HL-60 (cell line): ENCODE data around the gene SPIB.

ENCODE experiments used
- DNase-seq, 2 experiments: peaks; one replicate each; pipeline ENCODE4 v3.0.0-alpha.2; 2010 to 2020; ENCODE audit warnings: low read depth in 1 of 2, low spot score in 1 of 2
- H3K27ac ChIP-seq: fragments of 250-450 bp; sonication (Bioruptor Pico); replicated peaks from 2 replicates; pipeline ENCODE4 v1.5.1; 2020; ENCODE audit warnings: mild to moderate bottlenecking, moderate library complexity
- H3K27me3 ChIP-seq: fragments of 250-450 bp; sonication (Bioruptor Pico); 2 replicates; pipeline ENCODE4 v1.5.1; 2021; ENCODE audit warnings: mild to moderate bottlenecking, moderate library complexity; ENCODE audit not compliant: insufficient read depth, poor library complexity, severe bottlenecking
- H3K4me3 ChIP-seq: replicated peaks from 2 replicates; pipeline ENCODE4 v1.5.1; 2011; ENCODE audit warnings: mild to moderate bottlenecking, control low read depth, low read length; ENCODE audit not compliant: insufficient read depth
- GABPA ChIP-seq: IDR thresholded peaks from 2 replicates; pipeline ENCODE4 v1.6.1; 2012; ENCODE audit warnings: low read depth
- POLR2AphosphoS5 ChIP-seq: IDR thresholded peaks from 2 replicates; pipeline ENCODE4 v1.6.1; 2012; ENCODE audit warnings: low read depth
- SPI1 ChIP-seq: IDR thresholded peaks from 2 replicates; pipeline ENCODE4 v1.6.1; 2012; ENCODE audit warnings: low read depth, mild to moderate bottlenecking, borderline replicate concordance
- TF ChIP-seq, protein P1 (sequence below): IDR thresholded peaks from 2 replicates; pipeline ENCODE4 v1.6.1; 2012; ENCODE audit warnings: low read depth; ENCODE audit not compliant: insufficient replicate concordance
- TF ChIP-seq, protein P2 (sequence below): IDR thresholded peaks from one replicate; pipeline ENCODE4 v1.5.1; 2011; ENCODE audit warnings: low read length, control low read depth, inconsistent platforms; ENCODE audit not compliant: insufficient read depth

SPIB gene

DNA sequence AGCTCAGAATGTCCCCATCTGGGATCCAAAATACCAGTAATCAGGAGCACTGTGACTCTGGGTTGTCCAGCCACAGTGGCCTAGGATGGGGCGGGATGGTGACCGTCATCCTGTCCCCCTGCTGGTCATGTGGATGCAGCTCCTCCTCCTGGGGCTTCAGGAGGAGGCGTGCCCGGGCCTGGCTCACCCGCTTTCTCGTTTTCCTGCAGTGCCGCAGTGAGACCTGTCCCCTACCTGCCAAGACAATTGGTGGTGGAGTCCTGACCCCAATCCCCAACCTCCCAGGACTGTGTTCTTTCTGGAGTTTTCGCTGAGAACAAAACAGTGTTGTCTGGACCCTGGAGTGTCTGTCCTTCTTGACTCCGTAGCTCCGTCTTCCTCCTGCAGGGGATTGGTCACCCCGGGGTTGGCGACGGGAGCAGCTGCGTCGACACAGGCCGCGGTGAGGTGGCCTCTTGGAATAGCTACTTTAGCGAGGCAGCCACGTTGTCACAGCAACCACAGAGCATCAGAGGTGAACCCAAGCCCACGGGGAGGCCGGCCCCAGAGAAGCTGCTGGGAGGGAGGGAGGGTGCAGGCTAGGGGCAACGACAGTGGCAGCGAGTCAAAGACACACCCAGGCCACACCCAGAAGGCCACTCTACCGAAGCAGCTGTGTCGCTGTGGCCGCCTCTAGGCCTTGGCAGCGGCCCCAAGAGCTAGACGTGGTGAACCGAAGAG, 47.4 kb downstream of the SPIB start:
- Histone ChIP-seq H3K27ac (no peak overlapping the region), H3K27me3 (no peaks in the 10 kb centered on the region), H3K4me3 (no peak overlapping the region)
- no peak for DNase-seq
- no peak for TF ChIP-seq POLR2AphosphoS5
- TF ChIP-seq GABPA = no peak
- TF ChIP-seq, protein P1, sequence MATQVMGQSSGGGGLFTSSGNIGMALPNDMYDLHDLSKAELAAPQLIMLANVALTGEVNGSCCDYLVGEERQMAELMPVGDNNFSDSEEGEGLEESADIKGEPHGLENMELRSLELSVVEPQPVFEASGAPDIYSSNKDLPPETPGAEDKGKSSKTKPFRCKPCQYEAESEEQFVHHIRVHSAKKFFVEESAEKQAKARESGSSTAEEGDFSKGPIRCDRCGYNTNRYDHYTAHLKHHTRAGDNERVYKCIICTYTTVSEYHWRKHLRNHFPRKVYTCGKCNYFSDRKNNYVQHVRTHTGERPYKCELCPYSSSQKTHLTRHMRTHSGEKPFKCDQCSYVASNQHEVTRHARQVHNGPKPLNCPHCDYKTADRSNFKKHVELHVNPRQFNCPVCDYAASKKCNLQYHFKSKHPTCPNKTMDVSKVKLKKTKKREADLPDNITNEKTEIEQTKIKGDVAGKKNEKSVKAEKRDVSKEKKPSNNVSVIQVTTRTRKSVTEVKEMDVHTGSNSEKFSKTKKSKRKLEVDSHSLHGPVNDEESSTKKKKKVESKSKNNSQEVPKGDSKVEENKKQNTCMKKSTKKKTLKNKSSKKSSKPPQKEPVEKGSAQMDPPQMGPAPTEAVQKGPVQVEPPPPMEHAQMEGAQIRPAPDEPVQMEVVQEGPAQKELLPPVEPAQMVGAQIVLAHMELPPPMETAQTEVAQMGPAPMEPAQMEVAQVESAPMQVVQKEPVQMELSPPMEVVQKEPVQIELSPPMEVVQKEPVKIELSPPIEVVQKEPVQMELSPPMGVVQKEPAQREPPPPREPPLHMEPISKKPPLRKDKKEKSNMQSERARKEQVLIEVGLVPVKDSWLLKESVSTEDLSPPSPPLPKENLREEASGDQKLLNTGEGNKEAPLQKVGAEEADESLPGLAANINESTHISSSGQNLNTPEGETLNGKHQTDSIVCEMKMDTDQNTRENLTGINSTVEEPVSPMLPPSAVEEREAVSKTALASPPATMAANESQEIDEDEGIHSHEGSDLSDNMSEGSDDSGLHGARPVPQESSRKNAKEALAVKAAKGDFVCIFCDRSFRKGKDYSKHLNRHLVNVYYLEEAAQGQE = no peak

DNA sequence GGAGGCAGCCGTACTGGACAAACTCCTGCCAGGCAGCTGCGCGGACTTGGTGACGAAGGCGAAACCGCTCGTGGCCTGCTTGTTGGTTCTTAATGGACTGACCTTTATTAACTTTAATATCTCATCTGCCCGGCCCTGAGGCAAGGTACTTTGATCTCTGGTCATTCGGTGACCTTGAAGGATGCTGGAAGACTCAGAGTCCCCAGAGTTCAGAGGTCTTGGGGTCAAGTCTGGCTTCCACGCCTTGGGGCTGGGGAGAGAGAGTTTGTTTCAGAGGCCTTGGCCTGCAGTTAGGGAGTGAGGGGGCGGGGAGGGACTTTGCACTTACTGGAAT, 47.9 kb downstream of the SPIB start:
- no peak for TF ChIP-seq GABPA
- TF ChIP-seq, protein P2, sequence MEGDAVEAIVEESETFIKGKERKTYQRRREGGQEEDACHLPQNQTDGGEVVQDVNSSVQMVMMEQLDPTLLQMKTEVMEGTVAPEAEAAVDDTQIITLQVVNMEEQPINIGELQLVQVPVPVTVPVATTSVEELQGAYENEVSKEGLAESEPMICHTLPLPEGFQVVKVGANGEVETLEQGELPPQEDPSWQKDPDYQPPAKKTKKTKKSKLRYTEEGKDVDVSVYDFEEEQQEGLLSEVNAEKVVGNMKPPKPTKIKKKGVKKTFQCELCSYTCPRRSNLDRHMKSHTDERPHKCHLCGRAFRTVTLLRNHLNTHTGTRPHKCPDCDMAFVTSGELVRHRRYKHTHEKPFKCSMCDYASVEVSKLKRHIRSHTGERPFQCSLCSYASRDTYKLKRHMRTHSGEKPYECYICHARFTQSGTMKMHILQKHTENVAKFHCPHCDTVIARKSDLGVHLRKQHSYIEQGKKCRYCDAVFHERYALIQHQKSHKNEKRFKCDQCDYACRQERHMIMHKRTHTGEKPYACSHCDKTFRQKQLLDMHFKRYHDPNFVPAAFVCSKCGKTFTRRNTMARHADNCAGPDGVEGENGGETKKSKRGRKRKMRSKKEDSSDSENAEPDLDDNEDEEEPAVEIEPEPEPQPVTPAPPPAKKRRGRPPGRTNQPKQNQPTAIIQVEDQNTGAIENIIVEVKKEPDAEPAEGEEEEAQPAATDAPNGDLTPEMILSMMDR = no peak
- TF ChIP-seq, protein P1 = no peak
- no peak for TF ChIP-seq SPI1
- TF ChIP-seq POLR2AphosphoS5 = no peak
- Histone ChIP-seq H3K27me3 (no peaks in the 10 kb centered on the region), H3K27ac (no peak overlapping the region), H3K4me3 (no peak overlapping the region)
- no peak for DNase-seq

DNA sequence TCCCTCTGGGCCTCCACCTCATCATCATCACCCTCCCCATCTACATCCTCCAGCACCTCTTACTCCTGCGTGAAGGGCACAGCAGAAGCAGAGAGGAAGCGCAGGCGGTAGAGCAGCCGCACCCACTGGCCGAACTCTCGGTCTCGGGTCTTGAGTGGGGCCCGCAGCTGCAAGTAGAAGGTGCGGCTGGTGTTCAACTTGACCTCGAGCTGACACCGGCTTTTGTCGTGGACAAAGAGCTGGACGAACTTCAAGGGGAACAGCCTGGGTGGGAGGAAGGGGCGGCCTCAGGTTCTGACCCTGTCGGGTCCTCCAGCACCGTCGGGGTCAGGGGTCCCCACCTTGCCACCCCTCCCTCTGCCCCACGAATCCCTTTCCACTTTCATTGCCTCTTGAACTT, 48.8 kb downstream of the SPIB start:
- H3K27me3 ChIP-seq = no peaks in the 10 kb centered on the region
- TF ChIP-seq, protein P1 = no peak
- TF ChIP-seq SPI1 (no peak), POLR2AphosphoS5 (no peak), GABPA (no peak)
- TF ChIP-seq, protein P2 = no peak
- H3K4me3 ChIP-seq = no peak overlapping the region
- DNase-seq = no peak
- H3K27ac ChIP-seq = no peak overlapping the region
